NT2/D1 (cell line): ENCODE measurements around the gene UGT3A2.

Experiments used
- SUZ12 ChIP-seq: IDR thresholded peaks from 2 replicates; pipeline ENCODE4 v1.6.1; 2011; ENCODE audit not compliant: insufficient read length, insufficient read depth; ENCODE audit errors: extremely low read depth
- YY1 ChIP-seq: IDR thresholded peaks from 2 replicates; pipeline ENCODE4 v1.6.1; 2011; ENCODE audit not compliant: insufficient read length, insufficient read depth
- ZNF274 ChIP-seq: IDR thresholded peaks from 2 replicates; pipeline ENCODE4 v1.6.1; 2011; ENCODE audit warnings: mild to moderate bottlenecking, low read depth, low read length

GRCh38 chr5:36041537-36041845 is 25.2 kb downstream of the UGT3A2 start:
- TF ChIP-seq ZNF274 = no peak
- no peak for TF ChIP-seq SUZ12
- no peak for TF ChIP-seq YY1
